SU-DHL-6 (cell line): ENCODE measurements around the gene SHISAL2A.

Source experiments
- H2AFZ ChIP-seq: fragments of 200-600 bp; sonication (generic); 2 replicates; pipeline ENCODE4 v1.6.1; 2014; ENCODE audit warnings: low read depth, mild to moderate bottlenecking, moderate library complexity, mixed read lengths, antibody characterized with exemption, low read length; ENCODE audit not compliant: severe bottlenecking
- H3F3A ChIP-seq: fragments of 200-600 bp; shearing (Covaris generic); 2 replicates; pipeline ENCODE4 v1.6.0; 2016; ENCODE audit warnings: antibody characterized with exemption, mild to moderate bottlenecking; ENCODE audit not compliant: insufficient read depth
- H3K27ac ChIP-seq: fragments of 200-600 bp; sonication (generic); 2 replicates; pipeline ENCODE4 v1.5.1; 2016; ENCODE audit warnings: low read depth, mild to moderate bottlenecking, low read length, moderate library complexity, mixed read lengths
- H3K27me3 ChIP-seq: fragments of 200-600 bp; sonication (generic), shearing (Covaris generic); 2 replicates; pipeline ENCODE4 v1.6.0; 2014; ENCODE audit warnings: mild to moderate bottlenecking, low read length
- H3K36me3 ChIP-seq: fragments of 200-600 bp; sonication (generic); 2 replicates; pipeline ENCODE4 v1.6.1; 2014; ENCODE audit warnings: mild to moderate bottlenecking, low read length, mixed read lengths
- H3K4me2 ChIP-seq: fragments of 300-600, 200-600 bp; shearing (Covaris generic), sonication (generic); 2 replicates; pipeline ENCODE4 v1.6.0; 2014; ENCODE audit warnings: low read length, low read depth, mild to moderate bottlenecking; ENCODE audit not compliant: poor library complexity, severe bottlenecking
- H3K4me3 ChIP-seq: fragments of 200-600 bp; sonication (generic); 2 replicates; pipeline ENCODE4 v1.5.1; 2014; ENCODE audit warnings: antibody characterized with exemption, low read length, mild to moderate bottlenecking, mixed read lengths; ENCODE audit not compliant: insufficient read depth, poor library complexity, severe bottlenecking
- H3K79me2 ChIP-seq: fragments of 200-600 bp; sonication (generic); 2 replicates; pipeline ENCODE4 v1.6.1; 2014; ENCODE audit warnings: mild to moderate bottlenecking, low read length, moderate library complexity; ENCODE audit not compliant: insufficient read depth
- H3K9ac ChIP-seq: fragments of 200-600 bp; sonication (generic); 2 replicates; pipeline ENCODE4 v1.7.0; 2014; ENCODE audit warnings: mild to moderate bottlenecking, low read length
- H3K9me2 ChIP-seq: fragments of 200-600 bp; sonication (generic); replicated peaks from 2 replicates; pipeline ENCODE4 v1.6.1; 2014; ENCODE audit warnings: low read length; ENCODE audit not compliant: insufficient read depth
- H3K9me3 ChIP-seq: fragments of 200-600 bp; sonication (generic); 2 replicates; pipeline ENCODE4 v1.6.1; 2014; ENCODE audit warnings: low read length, mixed read lengths; ENCODE audit not compliant: insufficient read depth
- H4K20me1 ChIP-seq: fragments of 200-600 bp; sonication (generic); 2 replicates; pipeline ENCODE4 v1.6.1; 2014; ENCODE audit warnings: low read depth, mild to moderate bottlenecking, antibody characterized with exemption, low read length, moderate library complexity, mixed read lengths
- EZH2phosphoT487 ChIP-seq: fragments of 200-600 bp; sonication (generic), shearing (Covaris generic); conservative IDR thresholded peaks from 2 replicates; pipeline ENCODE4 v1.6.1; 2018; ENCODE audit warnings: mild to moderate bottlenecking, antibody characterized with exemption, low read length, moderate library complexity, mixed read lengths
- TF ChIP-seq, protein P1 (sequence below): fragments of 200-600 bp; sonication (generic); IDR thresholded peaks from one replicate; pipeline ENCODE4 v1.5.1; 2017; ENCODE audit warnings: antibody characterized with exemption, mild to moderate bottlenecking, low read length, moderate library complexity; ENCODE audit not compliant: insufficient read depth, poor library complexity, severe bottlenecking

SHISAL2A gene

DNA sequence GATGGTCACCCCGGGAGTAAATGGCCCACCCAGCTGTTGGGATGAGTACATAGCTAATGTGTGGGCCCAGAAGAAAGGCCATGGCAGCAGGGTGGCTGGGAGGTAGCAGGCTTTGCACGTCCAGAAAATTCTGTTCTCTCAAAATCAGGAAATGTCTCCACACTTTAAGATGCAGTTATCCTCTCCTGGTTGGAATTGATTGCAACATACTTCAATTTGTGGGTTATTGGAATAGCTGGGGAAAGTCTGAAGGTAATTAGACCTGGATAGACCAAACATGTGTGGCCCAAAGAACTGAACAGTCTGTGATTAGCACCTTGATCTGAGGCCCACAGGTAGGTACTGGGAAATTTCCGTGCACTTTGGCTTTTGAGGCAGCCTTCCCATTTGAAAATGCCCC lies 35.0 kb downstream of the SHISAL2A start:
- Histone ChIP-seq H3K9ac (no peak overlapping the region), H4K20me1 (no peaks in the 10 kb centered on the region)
- TF ChIP-seq, protein P1, sequence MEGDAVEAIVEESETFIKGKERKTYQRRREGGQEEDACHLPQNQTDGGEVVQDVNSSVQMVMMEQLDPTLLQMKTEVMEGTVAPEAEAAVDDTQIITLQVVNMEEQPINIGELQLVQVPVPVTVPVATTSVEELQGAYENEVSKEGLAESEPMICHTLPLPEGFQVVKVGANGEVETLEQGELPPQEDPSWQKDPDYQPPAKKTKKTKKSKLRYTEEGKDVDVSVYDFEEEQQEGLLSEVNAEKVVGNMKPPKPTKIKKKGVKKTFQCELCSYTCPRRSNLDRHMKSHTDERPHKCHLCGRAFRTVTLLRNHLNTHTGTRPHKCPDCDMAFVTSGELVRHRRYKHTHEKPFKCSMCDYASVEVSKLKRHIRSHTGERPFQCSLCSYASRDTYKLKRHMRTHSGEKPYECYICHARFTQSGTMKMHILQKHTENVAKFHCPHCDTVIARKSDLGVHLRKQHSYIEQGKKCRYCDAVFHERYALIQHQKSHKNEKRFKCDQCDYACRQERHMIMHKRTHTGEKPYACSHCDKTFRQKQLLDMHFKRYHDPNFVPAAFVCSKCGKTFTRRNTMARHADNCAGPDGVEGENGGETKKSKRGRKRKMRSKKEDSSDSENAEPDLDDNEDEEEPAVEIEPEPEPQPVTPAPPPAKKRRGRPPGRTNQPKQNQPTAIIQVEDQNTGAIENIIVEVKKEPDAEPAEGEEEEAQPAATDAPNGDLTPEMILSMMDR, result no peak
- TF ChIP-seq EZH2phosphoT487, result no peak

DNA sequence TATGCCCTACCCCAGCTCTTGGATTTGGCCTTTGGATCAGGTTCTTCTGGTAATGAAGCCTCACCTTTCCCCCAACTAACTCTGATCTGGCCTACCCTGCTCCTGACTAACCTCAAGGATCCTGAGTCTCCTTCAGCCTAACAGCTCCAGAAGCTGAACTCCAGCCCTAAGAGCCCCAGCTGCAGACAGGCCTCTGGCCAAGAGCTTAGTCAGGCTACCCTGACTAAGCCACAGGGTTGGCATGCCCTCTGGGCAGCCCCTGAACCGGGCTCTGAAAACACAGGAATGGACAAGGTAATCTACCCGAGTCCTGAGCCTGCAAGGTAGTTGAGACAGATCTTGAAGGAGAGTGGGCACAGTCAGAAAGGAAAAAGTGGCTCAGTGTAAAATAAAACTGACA lies 35.7 kb downstream of the SHISAL2A start:
- Histone ChIP-seq H3K9me2 (no peaks in the 10 kb centered on the region), H3K4me2 (no peak overlapping the region), H4K20me1 (no peaks in the 10 kb centered on the region), H3K27me3 (no peaks in the 10 kb centered on the region), H3K27ac (no peak overlapping the region), H3K9ac (no peak overlapping the region), H3K79me2 (no peaks in the 10 kb centered on the region), H3F3A (no peaks in the 10 kb centered on the region), H3K9me3 (no peaks in the 10 kb centered on the region), H2AFZ (no peak overlapping the region), H3K36me3 (peaks cover 7% of the 10 kb centered on the region; the same call in 1 of the 2 replicates), H3K4me3 (no peak overlapping the region)
- no peak for TF ChIP-seq EZH2phosphoT487
- TF ChIP-seq, protein P1, result no peak

More for the DNA sequence above, 35.0 kb downstream of the SHISAL2A start:
- Histone ChIP-seq H3K4me2 (no peak overlapping the region), H3K4me3 (no peak overlapping the region), H3F3A (no peaks in the 10 kb centered on the region), H3K36me3 (peaks cover 7% of the 10 kb centered on the region; the same call in 1 of the 2 replicates), H3K79me2 (no peaks in the 10 kb centered on the region), H3K9me2 (no peaks in the 10 kb centered on the region), H3K27ac (no peak overlapping the region), H3K27me3 (no peaks in the 10 kb centered on the region), H3K9me3 (no peaks in the 10 kb centered on the region), H2AFZ (no peak overlapping the region)

- Histone ChIP-seq H3K79me2 (no peaks in the 10 kb centered on the region), H3K9ac (no peak overlapping the region), H3K36me3 (peaks cover 7% of the 10 kb centered on the region; the same call in 1 of the 2 replicates), H3K9me3 (no peaks in the 10 kb centered on the region), H3K4me3 (no peak overlapping the region), H3F3A (no peaks in the 10 kb centered on the region), H2AFZ (no peak overlapping the region), H3K4me2 (no peak overlapping the region), H3K9me2 (no peaks in the 10 kb centered on the region), H3K27ac (no peak overlapping the region), H4K20me1 (no peaks in the 10 kb centered on the region), H3K27me3 (no peaks in the 10 kb centered on the region)
- TF ChIP-seq EZH2phosphoT487, result no peak
- TF ChIP-seq, protein P1, result no peak
Measured at GRCh38 chr1:52669696-52670095, 36.7 kb downstream of the SHISAL2A start.

DNA sequence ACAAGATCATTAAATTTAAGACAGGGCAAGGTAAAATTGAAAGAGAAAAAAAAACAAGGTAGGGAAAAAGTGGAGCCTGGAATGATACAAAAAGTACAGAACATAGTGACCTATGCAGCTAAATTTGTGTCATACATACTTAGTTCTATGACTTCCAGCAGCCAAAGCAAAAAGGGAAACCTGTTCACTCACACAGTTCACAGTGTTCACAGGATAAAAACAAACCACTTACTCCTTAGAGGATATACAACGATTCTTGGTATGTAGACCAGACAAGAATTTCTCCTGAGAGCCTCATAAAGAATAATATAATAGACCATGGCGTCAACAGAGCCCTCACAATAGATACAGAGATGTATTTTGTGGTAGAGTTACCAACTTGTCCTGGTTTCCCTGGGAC lies 37.6 kb downstream of the SHISAL2A start:
- H3K4me2 ChIP-seq, result no peak overlapping the region
- no peaks in the 10 kb centered on the region for H3K9me3 ChIP-seq
- no peaks in the 10 kb centered on the region for H3K9me2 ChIP-seq
- no peaks in the 10 kb centered on the region for H3K79me2 ChIP-seq
- H2AFZ ChIP-seq, result no peak overlapping the region
- TF ChIP-seq EZH2phosphoT487, result no peak
- TF ChIP-seq, protein P1, result no peak
- no peak overlapping the region for H3K9ac ChIP-seq
- H3F3A ChIP-seq, result no peaks in the 10 kb centered on the region
- H3K36me3 ChIP-seq, result peaks cover 7% of the 10 kb centered on the region; the same call in 1 of the 2 replicates
- no peak overlapping the region for H3K4me3 ChIP-seq
- H3K27me3 ChIP-seq, result no peaks in the 10 kb centered on the region
- H4K20me1 ChIP-seq, result no peaks in the 10 kb centered on the region
- H3K27ac ChIP-seq, result no peak overlapping the region
